ENCODE measurements around the gene AVPR2. TPM values are rescaled to one million over a fixed set of nuclear protein-coding genes. Genes with fewer than 3 reads are reported as not detected.

The AVPR2 gene
- total and polyA plus RNA-seq, 9 of the 15 experiments (the other 6 are each of a cell fraction or from before 2014, with no cell fraction given): not detected

DNA sequence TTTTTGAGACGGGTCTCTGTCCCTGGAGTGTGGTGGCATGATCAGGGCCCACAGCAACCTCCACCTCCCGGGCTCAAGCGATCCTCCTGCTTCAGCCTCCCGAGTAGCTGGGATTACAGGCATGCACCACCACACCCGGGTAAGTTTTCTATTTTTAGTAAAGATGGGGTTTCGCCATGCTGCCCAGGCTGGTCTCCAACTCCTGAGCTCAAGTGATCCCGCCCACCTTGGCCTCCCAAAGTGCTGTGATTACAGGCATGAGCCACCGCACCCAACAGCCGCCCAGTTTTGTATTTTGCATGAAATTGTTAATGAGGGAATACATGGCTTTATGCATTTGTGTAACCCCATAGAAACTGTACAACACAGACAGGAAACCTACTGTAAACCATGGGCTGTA, 24.4 kb downstream of the AVPR2 start:
- FAIRE-seq (no peak), ATAC-seq (no peak), DNase-seq (ENCODE audit: extremely low read depth in 1 of 4, low spot score in 3 of 4) (no peak)
- Histone ChIP-seq H2AFZ (ENCODE audit: low read depth, low read length) (no peak overlapping the region), H3K4me3 (no peak overlapping the region), H3K9ac (ENCODE audit: insufficient read depth in 1 of 2, low read depth in 2 of 2, low read length in 2 of 2) (peak overlapping the region; percentile 17 to 70; a peak in 1 of 4 replicates), H3K4me2 (ENCODE audit: insufficient read depth, low read length) (peak overlapping the region; percentile 65; the same call in 1 of the 2 replicates), H4K20me1 (replicated peaks; ENCODE audit: control insufficient read depth, insufficient read depth, low read length) (no peaks in the 10 kb centered on the region), H3K36me3 (ENCODE audit: control insufficient read depth, insufficient read depth, low read length) (peaks cover 52% of the 10 kb centered on the region), H3K4me1 (replicated peaks in 1 of 2; ENCODE audit: control insufficient read depth in 2 of 2, insufficient read depth in 2 of 2, low read length in 2 of 2) (peaks cover 32 to 66% of the 10 kb centered on the region in 2 experiments; a peak in 4 of 5 replicates), H3K9me3 (replicated peaks; ENCODE audit: control insufficient read depth, insufficient read depth, low read depth, low read length) (no peaks in the 10 kb centered on the region), H3K79me2 (ENCODE audit: control insufficient read depth, insufficient read depth, low read length) (peaks cover 62% of the 10 kb centered on the region), H3K27ac (ENCODE audit: extremely low read depth, low read depth, low read length) (peak overlapping the region; percentile 54; the same call in 2 of the 3 replicates), H3K27me3 (ENCODE audit: control insufficient read depth in 2 of 2, insufficient read depth in 2 of 2, low read length in 2 of 2) (no peaks in the 10 kb centered on the region), H3K9me1 (ENCODE audit: control insufficient read depth, insufficient read depth, low read length) (no peaks in the 10 kb centered on the region)
- no TSS peak for BruUV-seq (replicated peaks)
- intact Hi-C loops (cut with micrococcal nuclease) (loop anchor here (1.0 to 5.0 kb wide), 2 partner anchors 18 to 162 kb away; no protein-coding TSS in a partner anchor), in situ Hi-C loops (cut with MboI) (no loop called here)
- TF ChIP-seq, protein P1, sequence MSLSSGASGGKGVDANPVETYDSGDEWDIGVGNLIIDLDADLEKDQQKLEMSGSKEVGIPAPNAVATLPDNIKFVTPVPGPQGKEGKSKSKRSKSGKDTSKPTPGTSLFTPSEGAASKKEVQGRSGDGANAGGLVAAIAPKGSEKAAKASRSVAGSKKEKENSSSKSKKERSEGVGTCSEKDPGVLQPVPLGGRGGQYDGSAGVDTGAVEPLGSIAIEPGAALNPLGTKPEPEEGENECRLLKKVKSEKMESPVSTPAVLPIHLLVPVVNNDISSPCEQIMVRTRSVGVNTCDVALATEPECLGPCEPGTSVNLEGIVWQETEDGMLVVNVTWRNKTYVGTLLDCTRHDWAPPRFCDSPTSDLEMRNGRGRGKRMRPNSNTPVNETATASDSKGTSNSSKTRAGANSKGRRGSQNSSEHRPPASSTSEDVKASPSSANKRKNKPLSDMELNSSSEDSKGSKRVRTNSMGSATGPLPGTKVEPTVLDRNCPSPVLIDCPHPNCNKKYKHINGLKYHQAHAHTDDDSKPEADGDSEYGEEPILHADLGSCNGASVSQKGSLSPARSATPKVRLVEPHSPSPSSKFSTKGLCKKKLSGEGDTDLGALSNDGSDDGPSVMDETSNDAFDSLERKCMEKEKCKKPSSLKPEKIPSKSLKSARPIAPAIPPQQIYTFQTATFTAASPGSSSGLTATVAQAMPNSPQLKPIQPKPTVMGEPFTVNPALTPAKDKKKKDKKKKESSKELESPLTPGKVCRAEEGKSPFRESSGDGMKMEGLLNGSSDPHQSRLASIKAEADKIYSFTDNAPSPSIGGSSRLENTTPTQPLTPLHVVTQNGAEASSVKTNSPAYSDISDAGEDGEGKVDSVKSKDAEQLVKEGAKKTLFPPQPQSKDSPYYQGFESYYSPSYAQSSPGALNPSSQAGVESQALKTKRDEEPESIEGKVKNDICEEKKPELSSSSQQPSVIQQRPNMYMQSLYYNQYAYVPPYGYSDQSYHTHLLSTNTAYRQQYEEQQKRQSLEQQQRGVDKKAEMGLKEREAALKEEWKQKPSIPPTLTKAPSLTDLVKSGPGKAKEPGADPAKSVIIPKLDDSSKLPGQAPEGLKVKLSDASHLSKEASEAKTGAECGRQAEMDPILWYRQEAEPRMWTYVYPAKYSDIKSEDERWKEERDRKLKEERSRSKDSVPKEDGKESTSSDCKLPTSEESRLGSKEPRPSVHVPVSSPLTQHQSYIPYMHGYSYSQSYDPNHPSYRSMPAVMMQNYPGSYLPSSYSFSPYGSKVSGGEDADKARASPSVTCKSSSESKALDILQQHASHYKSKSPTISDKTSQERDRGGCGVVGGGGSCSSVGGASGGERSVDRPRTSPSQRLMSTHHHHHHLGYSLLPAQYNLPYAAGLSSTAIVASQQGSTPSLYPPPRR (CRISPR knock-in tag; IDR thresholded peaks at IDR 0.05; ENCODE audit: borderline replicate concordance): no peak
- TF ChIP-seq NR2C1 (IDR thresholded peaks at IDR 0.05) (no peak), NR2C1 (tag; IDR thresholded peaks at IDR 0.05) (no peak), NUFIP1 (IDR thresholded peaks at IDR 0.05; ENCODE audit: partially characterized antibody) (no peak), SMARCA4 (IDR thresholded peaks at IDR 0.05) (no peak), GATAD2A (IDR thresholded peaks at IDR 0.05) (no peak), NCOA4 (IDR thresholded peaks at IDR 0.05; ENCODE audit: partially characterized antibody) (no peak), GATAD2B (IDR thresholded peaks at IDR 0.05; ENCODE audit: borderline replicate concordance) (no peak)
- CTCF ChIA-PET (ENCODE audit: low intra/inter-chr PET ratio): no interaction called here
- POLR2A ChIA-PET: interaction anchor here (0.5 to 1.7 kb wide), 5 partner anchors 8 to 147 kb away, joined by 3 to 5 read pairs (median 3); partner anchors contain the start of genes IDH3G and SSR4
- 45% methylated on average over 5 of the region's 9 CpGs for WGBS (ENCODE audit: insufficient coverage, low coverage, missing lambda C conversion rate)

Measured in K562 (cell line).